ENCODE data around the gene PPM1K.

- TF ChIP-seq CTCF (conservative IDR thresholded peaks at IDR 0.05; ENCODE audit: low read length) (no peak), EZH2phosphoT487 (IDR thresholded peaks at IDR 0.05; ENCODE audit: borderline replicate concordance, low read depth, low read length) (no peak)
Measured at GRCh38 chr4:88230461-88230891, 53.9 kb downstream of the PPM1K start.
